GM21515 (cell line): ENCODE results near the gene SYNE2.

Experiments used
- ATAC-seq: cut with Tn5 transposase; IDR thresholded peaks from one replicate; pipeline ENCODE4 v1.9.1; 2021; ENCODE audit not compliant: unreplicated experiment

The SYNE2 gene

GRCh38 chr14:64212666-64213065 is 359.9 kb downstream of the SYNE2 start:
- no peak for ATAC-seq

GRCh38 chr14:64213086-64213485 is 360.3 kb downstream of the SYNE2 start:
- no peak for ATAC-seq

- ATAC-seq, result no peak
These were observed 361.2 kb downstream of the SYNE2 start for GRCh38 chr14:64213853-64214570.

- no peak for ATAC-seq
These were observed 362.5 kb downstream of the SYNE2 start for GRCh38 chr14:64215274-64215673.

- ATAC-seq, result no peak
These were observed 363.2 kb downstream of the SYNE2 start for GRCh38 chr14:64215978-64216377.

GRCh38 chr14:64217308-64217707 is 364.5 kb downstream of the SYNE2 start:
- no peak for ATAC-seq

- ATAC-seq, result no peak
These were observed 365.0 kb downstream of the SYNE2 start for GRCh38 chr14:64217834-64218233.

- no peak for ATAC-seq
These were observed 365.8 kb downstream of the SYNE2 start for GRCh38 chr14:64218344-64219240.

GRCh38 chr14:64220056-64220455 is 367.3 kb downstream of the SYNE2 start:
- no peak for ATAC-seq

GRCh38 chr14:64220466-64220865 is 367.7 kb downstream of the SYNE2 start:
- ATAC-seq, result no peak

GRCh38 chr14:64221391-64222003 is 368.7 kb downstream of the SYNE2 start:
- no peak for ATAC-seq

- ATAC-seq, result no peak
These were observed 372.4 kb downstream of the SYNE2 start for GRCh38 chr14:64225151-64225757.

- ATAC-seq, result no peak
These were observed 375.1 kb downstream of the SYNE2 start for GRCh38 chr14:64227856-64228255.

GRCh38 chr14:64229489-64229888 is 376.7 kb downstream of the SYNE2 start:
- ATAC-seq, result no peak

- no peak for ATAC-seq
These were observed 379.5 kb downstream of the SYNE2 start for GRCh38 chr14:64232095-64232838.

GRCh38 chr14:64232944-64233343 is 380.1 kb downstream of the SYNE2 start:
- ATAC-seq, result no peak

GRCh38 chr14:64233531-64234190 is 380.9 kb downstream of the SYNE2 start:
- no peak for ATAC-seq

- no peak for ATAC-seq
These were observed 382.3 kb downstream of the SYNE2 start for GRCh38 chr14:64234877-64235651.
